Activated CD8-positive, alpha-beta memory T cell treated with anti-CD3 and anti-CD28 coated beads, Interleukin-2, amount 10 ng/mL, durations not matched to agents 7 days and 5 days (primary cell): Measurements from ENCODE around the gene PRSS48. TPM values are rescaled to one million over a fixed set of nuclear protein-coding genes. Genes with fewer than 3 reads are reported as not detected.
"Not testable (repeated sequence)": the region's sequence is repeated elsewhere in the genome, so short reads cannot be mapped to it uniquely, and the experiment has no call there.

Experiments used
- ATAC-seq: fragments of 150-1000 bp; cut with Tn5 transposase; one replicate; pipeline ENCODE4 v1.10.0; 2021; ENCODE audit warnings: moderate library complexity
- CTCF ChIA-PET: fragments of 350-600 bp; sonication (Branson Sonifier 250); formaldehyde crosslinking; loops from one replicate; lab custom pipeline; 2021; ENCODE audit warnings: antibody characterized with exemption; lab: Charles Lee
- DNase-seq: peaks from one replicate; pipeline ENCODE4 v3.0.0-alpha.2; 2020
- H3K27ac Mint-ChIP-seq: one replicate; pipeline ENCODE4 v1.8.0; 2021; ENCODE audit warnings: mild to moderate bottlenecking, mixed read lengths
- H3K27me3 Mint-ChIP-seq: one replicate; pipeline ENCODE4 v1.8.0; 2021; ENCODE audit warnings: mixed read lengths
- H3K36me3 Mint-ChIP-seq: one replicate; pipeline ENCODE4 v1.8.0; 2021; ENCODE audit warnings: mild to moderate bottlenecking, mixed read lengths
- H3K4me1 Mint-ChIP-seq: one replicate; pipeline ENCODE4 v1.8.0; 2021; ENCODE audit warnings: mixed read lengths
- H3K4me3 Mint-ChIP-seq: one replicate; pipeline ENCODE4 v1.8.0; 2021; ENCODE audit warnings: mild to moderate bottlenecking, moderate library complexity, mixed read lengths
- H3K9me3 Mint-ChIP-seq: one replicate; pipeline ENCODE4 v1.8.0; 2022; ENCODE audit warnings: low read depth, mixed read lengths
- total RNA-seq, 2 experiments: library from RNA; stranded (reverse); gene quantifications; one replicate each; pipeline ENCODE4 v1.2.3, GENCODE V29; 2021

Gene PRSS48
- total RNA-seq, 2 experiments from 2014 or later = not detected

DNA sequence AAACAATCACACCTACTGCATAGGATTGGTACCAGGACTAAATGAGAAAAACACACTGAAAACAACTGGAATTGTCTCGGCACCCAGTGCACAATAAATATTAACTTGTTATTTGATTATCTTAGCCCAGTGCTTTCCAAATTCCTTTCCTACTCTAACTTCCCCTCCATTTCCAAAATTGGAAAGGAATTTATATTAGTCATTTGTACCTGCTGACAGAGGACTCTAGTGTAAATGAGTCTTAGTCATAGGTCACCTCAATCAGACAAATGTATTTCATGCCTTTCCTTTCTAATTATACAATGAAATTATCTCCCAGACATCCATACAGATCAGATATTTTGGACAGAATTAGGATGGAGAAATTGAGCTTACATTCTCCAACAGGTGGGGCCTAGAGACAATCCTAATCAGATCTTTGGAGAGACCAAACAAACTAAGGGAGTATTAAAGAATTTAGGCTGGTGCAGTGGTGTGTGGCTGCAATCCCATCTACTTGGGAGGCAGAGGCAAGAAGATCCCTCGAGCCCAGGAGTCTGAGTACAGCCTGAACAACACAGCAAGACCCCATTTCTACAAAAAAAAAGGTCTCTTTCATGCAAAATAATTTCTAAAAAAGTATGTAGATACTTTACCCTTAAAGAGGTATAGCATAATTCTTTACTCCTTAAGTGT lies 38.4 kb downstream of the PRSS48 start:
- CTCF ChIA-PET = no interaction called here

DNA sequence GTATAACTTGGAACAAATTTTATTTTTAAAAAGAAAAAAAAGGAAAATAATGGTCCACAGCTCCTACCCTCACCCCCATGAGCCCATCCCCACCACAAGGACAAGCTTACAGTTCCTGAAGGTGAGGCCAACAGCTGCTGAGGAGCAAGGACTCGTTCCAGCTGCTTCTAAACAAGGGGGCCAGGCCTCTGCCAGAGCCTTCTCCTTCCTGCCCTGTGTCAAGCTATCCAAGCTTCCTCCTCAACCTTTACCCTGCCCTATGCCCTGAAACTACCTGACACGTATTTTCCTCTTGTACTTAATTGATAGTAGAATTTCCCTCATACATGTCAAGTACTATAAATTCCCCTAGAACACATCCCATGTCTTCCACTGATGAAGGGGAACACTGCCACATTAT lies 39.7 kb downstream of the PRSS48 start:
- Mint-ChIP-seq H3K36me3 (no peaks in the 10 kb centered on the region), H3K9me3 (no peaks in the 10 kb centered on the region), H3K27ac (no peak overlapping the region), H3K27me3 (peaks cover 17% of the 10 kb centered on the region), H3K4me1 (no peaks in the 10 kb centered on the region), H3K4me3 (no peak overlapping the region)
- ATAC-seq = no peak
- DNase-seq = no peak
- CTCF ChIA-PET = no interaction called here

More for the DNA sequence above, 38.4 kb downstream of the PRSS48 start:
- H3K4me3 Mint-ChIP-seq = no peak overlapping the region
- DNase-seq = no peak
- ATAC-seq = no peak
- no peaks in the 10 kb centered on the region for H3K4me1 Mint-ChIP-seq
- no peak overlapping the region for H3K27ac Mint-ChIP-seq
- H3K27me3 Mint-ChIP-seq = peaks cover 13% of the 10 kb centered on the region
- H3K36me3 Mint-ChIP-seq = no peaks in the 10 kb centered on the region
- H3K9me3 Mint-ChIP-seq = no peaks in the 10 kb centered on the region

GRCh38 chr4:151318307-151319006 lies 41.5 kb downstream of the PRSS48 start:
- Mint-ChIP-seq H3K9me3 (no peaks in the 10 kb centered on the region), H3K27me3 (peaks cover 29% of the 10 kb centered on the region), H3K4me1 (no peaks in the 10 kb centered on the region), H3K36me3 (no peaks in the 10 kb centered on the region), H3K27ac (no peak overlapping the region), H3K4me3 (no peak overlapping the region)
- no peak for DNase-seq
- CTCF ChIA-PET = no interaction called here
- ATAC-seq = no peak

- Mint-ChIP-seq H3K4me3 (no peak overlapping the region), H3K4me1 (no peaks in the 10 kb centered on the region), H3K36me3 (no peaks in the 10 kb centered on the region), H3K27ac (no peak overlapping the region), H3K27me3 (peaks cover 39% of the 10 kb centered on the region), H3K9me3 (no peaks in the 10 kb centered on the region)
- CTCF ChIA-PET = no interaction called here
- DNase-seq = no peak
- ATAC-seq = no peak
These were observed 42.5 kb downstream of the PRSS48 start for GRCh38 chr4:151319490-151319889.

DNA sequence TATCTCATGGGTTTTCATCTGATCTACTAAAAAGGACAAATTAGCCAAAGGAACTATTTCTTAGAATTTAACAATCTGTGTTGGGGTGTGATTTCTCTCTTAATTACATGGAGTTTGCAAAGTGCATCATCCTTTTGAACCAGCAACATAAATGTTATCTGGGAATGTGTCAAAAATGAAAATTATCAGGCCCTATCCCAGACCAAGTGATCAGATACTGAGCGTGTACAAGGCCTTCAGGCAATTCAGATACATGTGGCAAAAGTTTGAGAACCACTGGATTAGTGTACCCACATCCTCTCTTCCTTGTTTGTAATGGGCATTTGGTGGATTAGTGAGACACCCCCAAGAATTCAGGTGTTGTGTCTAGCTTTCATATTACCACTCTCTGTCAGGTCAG lies 44.6 kb downstream of the PRSS48 start:
- H3K9me3 Mint-ChIP-seq = no peaks in the 10 kb centered on the region
- peaks cover 4% of the 10 kb centered on the region for H3K4me1 Mint-ChIP-seq
- H3K4me3 Mint-ChIP-seq = no peak overlapping the region
- DNase-seq = no peak
- no peaks in the 10 kb centered on the region for H3K36me3 Mint-ChIP-seq
- CTCF ChIA-PET = no interaction called here
- H3K27me3 Mint-ChIP-seq = peaks cover 53% of the 10 kb centered on the region
- no peak overlapping the region for H3K27ac Mint-ChIP-seq
- no peak for ATAC-seq

DNA sequence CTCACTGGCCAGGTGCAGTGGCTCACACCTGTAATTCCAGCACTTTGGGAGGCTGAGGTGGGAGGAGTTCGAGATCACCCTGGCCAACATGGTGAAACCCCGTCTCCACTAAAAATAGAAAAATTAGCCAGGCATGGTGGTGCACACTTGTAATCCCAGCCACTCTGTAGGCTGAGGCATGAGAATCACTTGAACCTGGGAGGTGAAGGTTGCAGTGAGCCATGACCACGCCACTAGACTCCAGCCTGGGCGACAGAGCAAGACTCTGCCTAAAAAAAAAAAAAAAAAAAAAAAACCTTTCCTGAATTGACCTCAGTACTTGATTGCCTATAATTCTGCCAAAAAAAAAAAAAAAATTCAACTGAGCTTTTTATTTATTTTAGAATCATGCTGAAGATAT lies 45.2 kb downstream of the PRSS48 start:
- H3K9me3 Mint-ChIP-seq, H3K36me3 Mint-ChIP-seq, H3K4me1 Mint-ChIP-seq, ATAC-seq, H3K27ac Mint-ChIP-seq, H3K4me3 Mint-ChIP-seq, DNase-seq: not testable (repeated sequence)
- H3K27me3 Mint-ChIP-seq = peaks cover 57% of the 10 kb centered on the region
- CTCF ChIA-PET = interaction anchor here (0.7 kb wide), 1 partner anchor 206 kb away, joined by 3 read pairs; no protein-coding TSS in a partner anchor

GRCh38 chr4:151322570-151322969 lies 45.6 kb downstream of the PRSS48 start:
- Mint-ChIP-seq H3K27me3 (peaks cover 56% of the 10 kb centered on the region), H3K27ac (no peak overlapping the region), H3K9me3 (no peaks in the 10 kb centered on the region), H3K4me1 (peaks cover 4% of the 10 kb centered on the region), H3K4me3 (no peak overlapping the region), H3K36me3 (no peaks in the 10 kb centered on the region)
- no peak for ATAC-seq
- CTCF ChIA-PET = interaction anchor here (0.7 kb wide), 1 partner anchor 206 kb away, joined by 3 read pairs; no protein-coding TSS in a partner anchor
- no peak for DNase-seq

DNA sequence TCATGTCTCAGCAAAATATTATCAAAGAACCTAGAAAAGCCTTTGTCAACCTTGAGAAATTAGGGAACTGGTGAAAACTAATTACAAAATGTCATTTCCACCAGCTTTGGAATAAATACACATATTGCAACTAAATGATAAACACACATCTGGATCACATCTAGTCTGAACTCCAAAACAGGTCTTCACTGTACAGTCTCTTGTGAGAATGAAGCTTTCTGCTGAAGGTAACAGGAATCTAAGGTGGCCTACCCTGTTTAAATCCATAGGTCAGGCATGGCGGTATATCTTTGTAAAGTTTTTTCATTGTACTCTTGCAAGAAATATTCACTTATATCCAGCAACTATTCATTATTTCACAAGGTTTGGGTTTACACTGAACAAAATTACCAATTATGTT lies 46.7 kb downstream of the PRSS48 start:
- CTCF ChIA-PET = no interaction called here
- Mint-ChIP-seq H3K4me1 (peaks cover 4% of the 10 kb centered on the region), H3K27me3 (peaks cover 62% of the 10 kb centered on the region)

DNA sequence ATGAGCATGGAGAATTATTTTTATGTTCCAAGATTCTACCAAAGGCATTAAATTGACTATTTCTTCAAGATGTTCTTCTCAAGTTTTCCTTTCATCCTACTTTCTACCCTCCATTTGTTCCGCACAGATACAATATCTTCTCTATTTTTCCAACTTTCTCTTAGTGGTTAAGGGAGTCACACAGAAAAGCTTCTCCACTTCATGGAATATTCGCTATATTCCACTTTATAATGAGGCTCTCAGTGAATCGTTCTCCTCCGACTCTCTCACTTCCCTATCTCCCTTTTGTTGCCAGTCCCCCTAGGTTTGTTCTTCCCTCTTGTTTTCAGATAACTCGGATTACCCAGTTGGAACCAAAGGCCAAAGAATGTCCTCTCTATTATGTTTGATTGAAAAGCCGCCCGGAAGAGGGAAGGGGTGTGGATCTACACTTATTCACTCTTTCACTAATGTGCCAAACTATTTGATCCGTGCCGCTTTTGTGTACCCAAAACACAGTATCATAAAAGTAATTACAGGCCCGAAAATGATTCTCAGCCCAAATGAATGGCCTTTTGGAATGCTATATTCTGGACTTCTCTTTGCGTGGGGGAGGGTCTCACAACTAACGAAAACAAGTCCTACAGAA lies 47.3 kb downstream of the PRSS48 start:
- CTCF ChIA-PET = no interaction called here
- ATAC-seq = no peak
- Mint-ChIP-seq H3K27ac (no peak overlapping the region), H3K36me3 (no peaks in the 10 kb centered on the region), H3K9me3 (no peaks in the 10 kb centered on the region), H3K4me3 (no peak overlapping the region), H3K4me1 (peaks cover 4% of the 10 kb centered on the region), H3K27me3 (peaks cover 66% of the 10 kb centered on the region)
- no peak for DNase-seq

More for the DNA sequence above, 46.7 kb downstream of the PRSS48 start:
- ATAC-seq (no peak), DNase-seq (no peak)
- H3K27ac Mint-ChIP-seq = no peak overlapping the region
- no peak overlapping the region for H3K4me3 Mint-ChIP-seq
- H3K36me3 Mint-ChIP-seq = no peaks in the 10 kb centered on the region
- H3K9me3 Mint-ChIP-seq = no peaks in the 10 kb centered on the region

DNA sequence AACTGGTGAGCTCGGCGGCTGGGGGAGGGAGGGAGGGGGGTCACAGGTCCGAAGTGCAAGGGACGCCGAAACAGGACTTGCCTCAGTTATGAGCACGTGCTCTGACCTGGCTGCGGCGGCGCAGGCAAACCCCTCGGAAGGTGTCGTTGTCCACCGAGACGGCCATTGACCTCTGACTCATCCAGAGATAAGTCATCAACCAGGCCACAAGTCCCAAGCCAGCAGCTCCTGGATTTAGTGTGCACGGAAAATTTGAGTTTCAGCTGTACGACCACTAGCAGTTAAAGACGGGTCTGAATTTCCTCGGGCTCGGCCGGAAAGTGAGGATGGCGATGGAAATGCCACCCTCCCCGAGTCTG lies 47.8 kb downstream of the PRSS48 start:
- no peak overlapping the region for H3K4me3 Mint-ChIP-seq
- CTCF ChIA-PET = no interaction called here
- no peak for DNase-seq
- H3K27ac Mint-ChIP-seq = no peak overlapping the region
- H3K27me3 Mint-ChIP-seq = peaks cover 64% of the 10 kb centered on the region
- ATAC-seq = no peak
- no peaks in the 10 kb centered on the region for H3K9me3 Mint-ChIP-seq
- peaks cover 4% of the 10 kb centered on the region for H3K4me1 Mint-ChIP-seq
- H3K36me3 Mint-ChIP-seq = no peaks in the 10 kb centered on the region

DNA sequence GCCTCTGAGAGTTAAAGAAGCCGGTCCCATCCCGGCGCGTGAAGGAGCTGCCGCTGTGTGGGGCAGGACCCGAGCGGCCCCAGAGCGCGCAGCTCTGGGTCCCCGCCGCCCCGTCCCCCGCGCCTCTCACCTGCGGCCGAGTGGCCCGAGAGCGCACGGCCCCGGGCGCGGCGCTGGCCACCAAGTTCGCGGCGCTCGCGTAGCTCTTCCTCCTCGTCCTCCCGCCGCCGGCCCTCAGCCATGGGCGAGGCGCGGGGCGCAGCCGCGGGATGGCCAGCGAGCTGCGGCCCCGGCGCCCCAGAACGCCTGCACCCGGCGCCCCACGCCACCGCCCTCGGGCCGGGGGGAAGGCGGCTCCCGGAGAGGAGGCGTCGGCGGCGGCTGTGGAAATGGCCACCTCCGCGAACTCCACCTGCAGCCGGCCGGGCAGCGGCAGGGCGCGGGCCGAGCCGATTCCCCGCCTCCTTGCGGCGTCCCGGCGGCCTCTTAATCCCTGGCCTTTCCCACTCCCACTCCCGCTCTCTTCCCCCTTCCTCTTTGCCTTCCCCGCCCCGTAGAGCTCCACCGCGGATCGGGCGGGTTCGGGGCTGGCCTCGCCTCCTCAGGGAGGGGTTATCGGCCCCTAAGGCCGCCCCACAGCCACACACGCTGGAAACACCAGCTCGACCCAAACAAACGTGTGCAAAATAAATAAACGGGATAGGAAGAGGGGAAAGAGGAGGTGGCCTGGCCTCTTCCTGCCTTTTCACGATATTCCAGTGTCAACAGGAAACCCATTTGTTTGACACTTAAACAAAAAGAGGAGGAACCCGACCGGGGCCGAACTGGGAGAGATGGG lies 48.4 kb downstream of the PRSS48 start, which contains the start of gene SH3D19:
Gene SH3D19, minus strand, starts transcription at position 495 of the 838 bp plus-strand sequence. Its CDS starts 253 bp downstream, at position 242.
- ATAC-seq (peak; percentile 30), DNase-seq (no peak)
- CTCF ChIA-PET = no interaction called here
- H3K27ac Mint-ChIP-seq = no peak within 1 kb of the TSS
- H3K4me1 Mint-ChIP-seq = peaks cover 4% of the 10 kb centered on the region
- H3K9me3 Mint-ChIP-seq = no peaks in the 10 kb centered on the region
- H3K4me3 Mint-ChIP-seq = peak within 1 kb of the TSS; percentile 48
- H3K27me3 Mint-ChIP-seq = peaks cover 60% of the 10 kb centered on the region
- H3K36me3 Mint-ChIP-seq = no peaks in the 10 kb centered on the region

DNA sequence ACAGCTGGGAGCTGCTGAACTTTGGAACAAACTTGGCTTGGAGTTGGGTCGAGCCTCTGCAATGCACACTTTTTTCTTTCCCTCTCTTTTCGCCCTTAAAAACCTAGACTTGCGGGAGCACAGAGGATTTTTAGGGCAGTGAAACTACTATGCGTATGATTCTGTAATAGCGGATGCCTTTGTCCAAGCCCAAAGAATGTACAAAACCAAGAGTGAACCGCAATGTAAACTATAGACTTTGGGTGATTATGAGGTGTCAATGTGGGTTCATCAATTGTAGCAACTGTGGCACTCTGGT lies 48.9 kb downstream of the PRSS48 start:
- Mint-ChIP-seq H3K27me3 (peaks cover 61% of the 10 kb centered on the region), H3K9me3 (no peaks in the 10 kb centered on the region), H3K36me3 (no peaks in the 10 kb centered on the region), H3K4me1 (peaks cover 4% of the 10 kb centered on the region), H3K27ac (no peak overlapping the region), H3K4me3 (peak overlapping the region; percentile 48)
- DNase-seq (no peak), ATAC-seq (no peak)
- CTCF ChIA-PET = no interaction called here

- H3K9me3 Mint-ChIP-seq = no peaks in the 10 kb centered on the region
- no peak overlapping the region for H3K27ac Mint-ChIP-seq
- no peak overlapping the region for H3K4me3 Mint-ChIP-seq
- CTCF ChIA-PET = no interaction called here
- DNase-seq (no peak), ATAC-seq (no peak)
- H3K4me1 Mint-ChIP-seq = peaks cover 4% of the 10 kb centered on the region
- H3K36me3 Mint-ChIP-seq = no peaks in the 10 kb centered on the region
- peaks cover 36% of the 10 kb centered on the region for H3K27me3 Mint-ChIP-seq
These were observed 52.5 kb downstream of the PRSS48 start for GRCh38 chr4:151329217-151330007.
